Lung (tissue), 12 donors: Measurements from ENCODE around the gene ADGRV1. TPM values are rescaled to one million over a fixed set of nuclear protein-coding genes. Genes with fewer than 3 reads are reported as not detected.

ENCODE experiments used
- ATAC-seq: fragments of 200-7000 bp; cut with Tn5 transposase; one replicate; pipeline ENCODE4 v1.9.1; 2020; ENCODE audit warnings: moderate number of reproducible peaks; ENCODE audit not compliant: insufficient read depth, low FRiP score
- DNase-seq, 3 donors: peaks; one replicate each; pipeline ENCODE4 v3.0.0-alpha.2; 2013 to 2017
- H3K27ac ChIP-seq, 2 donors: one replicate each; pipeline ENCODE4 v1.5.1; 2013; ENCODE audit warnings: mild to moderate bottlenecking in 2 of 2, moderate library complexity in 2 of 2, control low read depth in 1 of 2, inconsistent platforms in 1 of 2, low read depth in 1 of 2, low read length in 1 of 2
- H3K27me3 ChIP-seq, 3 donors: one replicate each; pipeline ENCODE4 v1.5.1; 2013; ENCODE audit warnings: low read length in 2 of 3; ENCODE audit not compliant: control insufficient read depth in 3 of 3, insufficient read depth in 3 of 3
- H3K36me3 ChIP-seq, 4 donors: one replicate each; pipeline ENCODE4 v1.5.1; 2013; ENCODE audit warnings: low read length in 4 of 4, mild to moderate bottlenecking in 1 of 4, moderate library complexity in 1 of 4; ENCODE audit not compliant: control insufficient read depth in 4 of 4, insufficient read depth in 4 of 4
- H3K4me1 ChIP-seq, 5 donors: one replicate each; pipeline ENCODE4 v1.5.1; 2013; ENCODE audit warnings: low read length in 5 of 5, mild to moderate bottlenecking in 2 of 5, moderate library complexity in 1 of 5; ENCODE audit not compliant: control insufficient read depth in 5 of 5, insufficient read depth in 5 of 5
- H3K4me3 ChIP-seq: one replicate; pipeline ENCODE4 v1.5.1; 2013; ENCODE audit warnings: mild to moderate bottlenecking, control low read depth, moderate library complexity
- H3K9ac ChIP-seq, 2 donors: one replicate each; pipeline ENCODE4 v1.5.1; 2013; ENCODE audit warnings: low read length in 2 of 2, control low read depth in 1 of 2; ENCODE audit not compliant: insufficient read depth in 1 of 2
- H3K9me3 ChIP-seq, 4 donors: one replicate each; pipeline ENCODE4 v1.5.1; 2013; ENCODE audit warnings: low read length in 3 of 4, mild to moderate bottlenecking in 1 of 4, moderate library complexity in 1 of 4; ENCODE audit not compliant: control insufficient read depth in 4 of 4, insufficient read depth in 3 of 4
- WGBS, 2 donors: extraction: QIAGEN DNeasy Blood & Tissue Kit; methylation state at CpG; one replicate each; pipeline ENCODE4 v1.1.7; 2013; 5-methylcytosine and 5-hydroxymethylcytosine counted together
- polyA plus RNA-seq, 2 donors: library from polyadenylated mRNA; stranded (reverse); fragments of 200-250 nt; gene quantifications; one replicate each; pipeline ENCODE4 v1.2.1, GENCODE V29; 2013
- total RNA-seq, 2 donors: library from RNA; depleted of rRNA in 1 of 2; stranded (reverse); fragments of >200 nt in 1 of 2; gene quantifications; one replicate each; pipeline ENCODE4 v1.2.1, GENCODE V29; 2014 to 2021
- TF ChIP-seq, protein P1 (sequence below): IDR thresholded peaks from 2 replicates; pipeline ENCODE4 v1.5.1; 2012; ENCODE audit warnings: mild to moderate bottlenecking; ENCODE audit errors: control extremely low read depth, extremely low read depth
- donor health status: control.
- donor health status: control.
- donor health status: Bipolar disorder and iron deficiency.
- donor health status: healthy.
- donor health status: DM: yes; HTN: yes; CAD: no.

The ADGRV1 gene
- total and polyA plus RNA-seq, 4 donors: 3.6 to 66.2 (median 28.2) TPM

DNA sequence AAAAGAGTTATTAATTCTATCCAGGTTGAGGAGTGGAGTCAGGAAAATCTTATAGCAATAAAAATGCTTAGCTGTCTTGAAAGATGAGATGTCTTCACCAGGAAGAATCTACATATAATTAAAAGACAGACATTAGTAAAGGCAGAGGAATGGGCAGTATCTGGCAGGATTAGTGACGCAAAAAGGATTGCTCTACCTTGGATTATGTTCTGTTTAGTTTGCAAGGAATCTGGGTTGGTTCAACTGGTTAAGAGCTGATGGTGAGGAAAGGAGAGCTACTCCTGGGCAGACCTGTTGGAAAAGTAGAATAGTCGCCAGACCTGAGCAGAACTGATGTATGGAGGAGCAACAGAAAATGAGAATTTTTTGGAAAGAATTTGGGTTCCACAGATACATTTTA is 318.5 kb downstream of the ADGRV1 start:
- TF ChIP-seq, protein P1, sequence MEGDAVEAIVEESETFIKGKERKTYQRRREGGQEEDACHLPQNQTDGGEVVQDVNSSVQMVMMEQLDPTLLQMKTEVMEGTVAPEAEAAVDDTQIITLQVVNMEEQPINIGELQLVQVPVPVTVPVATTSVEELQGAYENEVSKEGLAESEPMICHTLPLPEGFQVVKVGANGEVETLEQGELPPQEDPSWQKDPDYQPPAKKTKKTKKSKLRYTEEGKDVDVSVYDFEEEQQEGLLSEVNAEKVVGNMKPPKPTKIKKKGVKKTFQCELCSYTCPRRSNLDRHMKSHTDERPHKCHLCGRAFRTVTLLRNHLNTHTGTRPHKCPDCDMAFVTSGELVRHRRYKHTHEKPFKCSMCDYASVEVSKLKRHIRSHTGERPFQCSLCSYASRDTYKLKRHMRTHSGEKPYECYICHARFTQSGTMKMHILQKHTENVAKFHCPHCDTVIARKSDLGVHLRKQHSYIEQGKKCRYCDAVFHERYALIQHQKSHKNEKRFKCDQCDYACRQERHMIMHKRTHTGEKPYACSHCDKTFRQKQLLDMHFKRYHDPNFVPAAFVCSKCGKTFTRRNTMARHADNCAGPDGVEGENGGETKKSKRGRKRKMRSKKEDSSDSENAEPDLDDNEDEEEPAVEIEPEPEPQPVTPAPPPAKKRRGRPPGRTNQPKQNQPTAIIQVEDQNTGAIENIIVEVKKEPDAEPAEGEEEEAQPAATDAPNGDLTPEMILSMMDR: no peak
- Histone ChIP-seq H3K27ac (no peak overlapping the region), H3K9ac (no peak overlapping the region), H3K4me3 (no peak overlapping the region), H3K9me3 (no peaks in the 10 kb centered on the region), H3K27me3 (no peaks in the 10 kb centered on the region), H3K36me3 (no peaks in the 10 kb centered on the region), H3K4me1 (peaks cover 0 to 17% (median 3%) of the 10 kb centered on the region in 5 donors)
- ATAC-seq (no peak), DNase-seq (no peak)
- 86 to 91% methylated on average over 2 of the region's 2 CpGs for WGBS, 2 donors

- ATAC-seq: peak; percentile 54
- 4 to 9% methylated on average over 7 of the region's 7 CpGs for WGBS, 2 donors
- peak; percentile 32 to 81 (median 70) for DNase-seq
- Histone ChIP-seq H3K36me3 (no peaks in the 10 kb centered on the region), H3K4me1 (peaks cover 0 to 10% (median 3%) of the 10 kb centered on the region in 5 donors), H3K27me3 (no peaks in the 10 kb centered on the region), H3K9me3 (no peaks in the 10 kb centered on the region), H3K9ac (peak overlapping the region in 1 of 2 donors; percentile 72), H3K4me3 (no peak overlapping the region), H3K27ac (peak overlapping the region; percentile 33 to 51)
- TF ChIP-seq, protein P1: no peak
Measured at GRCh38 chr5:90878081-90878480, 319.5 kb downstream of the ADGRV1 start.

- DNase-seq (no peak), ATAC-seq (peak; percentile 74)
- 39 to 62% methylated on average over 3 of the region's 3 CpGs for WGBS, 2 donors
- Histone ChIP-seq H3K27ac (peak overlapping the region; percentile 32 to 33), H3K4me1 (peaks cover 0 to 10% (median 3%) of the 10 kb centered on the region in 5 donors), H3K4me3 (no peak overlapping the region), H3K9me3 (no peaks in the 10 kb centered on the region), H3K27me3 (no peaks in the 10 kb centered on the region), H3K9ac (no peak overlapping the region), H3K36me3 (no peaks in the 10 kb centered on the region)
- TF ChIP-seq, protein P1: no peak
Measured at GRCh38 chr5:90878549-90879196, 320.1 kb downstream of the ADGRV1 start.
